Natural killer cell (primary cell): Measurements from ENCODE around the gene SLF1. TPM values are rescaled to one million over a fixed set of nuclear protein-coding genes. Genes with fewer than 3 reads are reported as not detected.
A peak's percentile ranks its signal among the peaks of the same experiment; 100 is the strongest.

Experiments used
- ATAC-seq, 3 donors: fragments of 150-1000 bp in 2 of 3; fragments of 200-7000 bp in 1 of 3; cut with Tn5 transposase; 1 replicate in 1 of 3; 2 replicates in 2 of 3; pipeline ENCODE4 v1.10.0; 2021; ENCODE audit warnings: mild to moderate bottlenecking in 2 of 3, moderate library complexity in 2 of 3
- DNase-seq, 2 donors: peaks; one replicate each; pipeline versions ENCODE4 v3.0.0 to v3.0.0-alpha.2; 2013 to 2021; ENCODE audit warnings: mixed read lengths in 1 of 2
- H3K27ac ChIP-seq: one replicate; pipeline ENCODE4 v1.5.1; 2013; ENCODE audit warnings: mild to moderate bottlenecking, low read length
- H3K27me3 ChIP-seq: one replicate; pipeline ENCODE4 v1.6.1; 2013; ENCODE audit warnings: low read length; ENCODE audit not compliant: control insufficient read depth, insufficient read depth
- H3K36me3 ChIP-seq: one replicate; pipeline ENCODE4 v1.6.1; 2013; ENCODE audit warnings: low read length; ENCODE audit not compliant: control insufficient read depth, insufficient read depth
- H3K4me1 ChIP-seq: one replicate; pipeline ENCODE4 v1.6.1; 2013; ENCODE audit warnings: low read length; ENCODE audit not compliant: control insufficient read depth, insufficient read depth
- H3K4me3 ChIP-seq: one replicate; pipeline ENCODE4 v1.5.1; 2013; ENCODE audit warnings: low read length
- H3K9me3 ChIP-seq: one replicate; pipeline ENCODE4 v1.6.1; 2013; ENCODE audit warnings: low read length; ENCODE audit not compliant: control insufficient read depth, insufficient read depth
- H3K27ac Mint-ChIP-seq, 2 donors: one replicate each; pipeline ENCODE4 v1.8.0; 2022; ENCODE audit warnings: mild to moderate bottlenecking in 2 of 2, mixed read lengths in 2 of 2, moderate library complexity in 1 of 2
- H3K27me3 Mint-ChIP-seq, 2 donors: one replicate each; pipeline ENCODE4 v1.8.0; 2022; ENCODE audit warnings: low read depth in 2 of 2, mixed read lengths in 2 of 2
- H3K36me3 Mint-ChIP-seq: one replicate; pipeline ENCODE4 v1.8.0; 2022; ENCODE audit warnings: mixed read lengths
- H3K4me1 Mint-ChIP-seq, 2 donors: one replicate each; pipeline ENCODE4 v1.8.0; 2022; ENCODE audit warnings: mixed read lengths in 2 of 2
- H3K4me3 Mint-ChIP-seq: one replicate; pipeline ENCODE4 v1.8.0; 2022; ENCODE audit warnings: mild to moderate bottlenecking, moderate library complexity, mixed read lengths
- H3K9me3 Mint-ChIP-seq, 2 donors: one replicate each; pipeline ENCODE4 v1.8.0; 2022; ENCODE audit warnings: mixed read lengths in 2 of 2
- WGBS: methylation state at CpG from one replicate; pipeline ENCODE4 v1.1.7; 2013; ENCODE audit warnings: missing lambda C conversion rate; ENCODE audit not compliant: insufficient coverage; 5-methylcytosine and 5-hydroxymethylcytosine counted together
- intact Hi-C: fragments of 100-400 bp; cut with micrococcal nuclease; formaldehyde crosslinking; loops from one replicate; pipeline ENCODE4 v1.14.2; 2022
- total RNA-seq, 4 donors: library from RNA; stranded (reverse); fragments of 120-200 nt in 1 of 4; gene quantifications; one replicate each; pipeline versions ENCODE4 v1.2.3 to v1.2.4, GENCODE V29; 2013 to 2022
- TF ChIP-seq, protein P1 (sequence below): fragments of 200-600 bp; IDR thresholded peaks from one replicate; pipeline ENCODE4 v1.8.0; 2022; ENCODE audit warnings: antibody characterized with exemption

The SLF1 gene
- total RNA-seq, 3 donors from 2014 or later (not counting 1 experiment from before 2014, with no cell fraction given): 9.5 to 17.2 (median 11.0) TPM

- TF ChIP-seq, protein P1, sequence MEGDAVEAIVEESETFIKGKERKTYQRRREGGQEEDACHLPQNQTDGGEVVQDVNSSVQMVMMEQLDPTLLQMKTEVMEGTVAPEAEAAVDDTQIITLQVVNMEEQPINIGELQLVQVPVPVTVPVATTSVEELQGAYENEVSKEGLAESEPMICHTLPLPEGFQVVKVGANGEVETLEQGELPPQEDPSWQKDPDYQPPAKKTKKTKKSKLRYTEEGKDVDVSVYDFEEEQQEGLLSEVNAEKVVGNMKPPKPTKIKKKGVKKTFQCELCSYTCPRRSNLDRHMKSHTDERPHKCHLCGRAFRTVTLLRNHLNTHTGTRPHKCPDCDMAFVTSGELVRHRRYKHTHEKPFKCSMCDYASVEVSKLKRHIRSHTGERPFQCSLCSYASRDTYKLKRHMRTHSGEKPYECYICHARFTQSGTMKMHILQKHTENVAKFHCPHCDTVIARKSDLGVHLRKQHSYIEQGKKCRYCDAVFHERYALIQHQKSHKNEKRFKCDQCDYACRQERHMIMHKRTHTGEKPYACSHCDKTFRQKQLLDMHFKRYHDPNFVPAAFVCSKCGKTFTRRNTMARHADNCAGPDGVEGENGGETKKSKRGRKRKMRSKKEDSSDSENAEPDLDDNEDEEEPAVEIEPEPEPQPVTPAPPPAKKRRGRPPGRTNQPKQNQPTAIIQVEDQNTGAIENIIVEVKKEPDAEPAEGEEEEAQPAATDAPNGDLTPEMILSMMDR: no peak
- no peak overlapping the region for H3K27ac Mint-ChIP-seq
- H3K4me1 ChIP-seq: no peaks in the 10 kb centered on the region
- H3K4me3 Mint-ChIP-seq: no peak overlapping the region
- no peak overlapping the region for H3K4me3 ChIP-seq
- ATAC-seq (no peak), DNase-seq (no peak)
- no peaks in the 10 kb centered on the region for H3K36me3 Mint-ChIP-seq
- H3K27me3 Mint-ChIP-seq: no peaks in the 10 kb centered on the region
- 91% methylated on average over 1 of the region's 2 CpGs for whole genome bisulfite sequencing
- no peak overlapping the region for H3K27ac ChIP-seq
- no peaks in the 10 kb centered on the region for H3K9me3 Mint-ChIP-seq
- intact Hi-C loops: no loop called here
- H3K9me3 ChIP-seq: no peaks in the 10 kb centered on the region
- H3K27me3 ChIP-seq: no peaks in the 10 kb centered on the region
- peaks cover 15% of the 10 kb centered on the region for H3K36me3 ChIP-seq
- peaks cover 6 to 7% of the 10 kb centered on the region in 2 donors for H3K4me1 Mint-ChIP-seq
Measured at GRCh38 chr5:94694671-94695070, 76.2 kb downstream of the SLF1 start.

DNA sequence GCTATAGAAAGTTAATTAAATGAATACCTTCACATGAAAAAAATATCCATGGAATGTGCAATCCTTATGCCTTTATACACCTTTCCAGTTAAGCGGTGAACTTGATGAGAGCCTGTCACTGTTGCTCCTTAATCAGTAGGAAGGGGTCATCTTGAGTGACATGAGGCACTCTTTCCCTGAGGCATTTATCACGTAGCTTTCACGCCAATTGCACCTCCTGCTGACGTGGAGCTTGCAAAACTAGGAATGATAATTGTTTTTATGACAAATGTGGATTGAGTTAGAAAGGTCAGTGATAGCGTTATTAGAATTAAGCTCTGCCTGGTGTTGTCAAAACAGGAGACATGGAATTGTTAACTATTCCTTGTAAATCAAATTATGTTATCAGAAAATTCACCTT lies 79.7 kb downstream of the SLF1 start:
- Mint-ChIP-seq H3K27ac (no peak overlapping the region), H3K4me3 (no peak overlapping the region), H3K9me3 (no peaks in the 10 kb centered on the region), H3K36me3 (no peaks in the 10 kb centered on the region), H3K27me3 (no peaks in the 10 kb centered on the region), H3K4me1 (peaks cover 9 to 19% of the 10 kb centered on the region in 2 donors)
- no peak for DNase-seq
- peaks cover 8% of the 10 kb centered on the region for H3K36me3 ChIP-seq
- WGBS: 96% methylated on average over 5 of the region's 5 CpGs
- H3K27ac ChIP-seq: no peak overlapping the region
- no peaks in the 10 kb centered on the region for H3K9me3 ChIP-seq
- no peaks in the 10 kb centered on the region for H3K4me1 ChIP-seq
- H3K4me3 ChIP-seq: no peak overlapping the region
- TF ChIP-seq, protein P1: no peak
- no peaks in the 10 kb centered on the region for H3K27me3 ChIP-seq
- no peak for ATAC-seq
- intact Hi-C loops: no loop called here

DNA sequence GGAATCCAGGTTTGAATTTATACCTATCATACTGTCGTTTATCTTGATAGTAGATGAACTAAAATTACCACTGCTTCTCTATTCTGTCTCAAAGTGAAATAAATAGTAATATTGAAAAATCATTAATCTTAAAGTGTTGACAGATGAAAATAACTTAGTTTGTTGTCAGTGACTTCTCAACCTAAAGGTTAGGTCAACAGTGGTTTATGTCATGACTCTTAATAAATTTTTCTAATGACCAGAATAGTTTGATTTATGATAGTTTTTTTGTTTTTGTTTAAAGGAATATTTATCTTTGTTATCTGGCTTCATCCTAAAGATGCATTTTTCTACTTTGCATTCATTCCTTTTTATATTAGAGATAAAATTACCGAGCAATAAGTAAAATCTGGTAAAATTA lies 81.1 kb downstream of the SLF1 start:
- TF ChIP-seq, protein P1: no peak

GRCh38 chr5:94700592-94700991 lies 82.1 kb downstream of the SLF1 start:
- TF ChIP-seq, protein P1: no peak
- peak overlapping the region; percentile 71 to 72 for H3K27ac Mint-ChIP-seq
- Histone ChIP-seq H3K9me3 (no peaks in the 10 kb centered on the region), H3K27ac (no peak overlapping the region), H3K4me1 (no peaks in the 10 kb centered on the region), H3K36me3 (peaks cover 4% of the 10 kb centered on the region), H3K4me3 (no peak overlapping the region), H3K27me3 (no peaks in the 10 kb centered on the region)
- peak in 1 of 2 donors; percentile 20 for DNase-seq
- no peaks in the 10 kb centered on the region for H3K9me3 Mint-ChIP-seq
- peaks cover 6 to 16% of the 10 kb centered on the region in 2 donors for H3K4me1 Mint-ChIP-seq
- no peaks in the 10 kb centered on the region for H3K27me3 Mint-ChIP-seq
- H3K4me3 Mint-ChIP-seq: no peak overlapping the region
- intact Hi-C loops: no loop called here
- no CpG with 5 or more reads among the region's 1 CpG for WGBS
- no peaks in the 10 kb centered on the region for H3K36me3 Mint-ChIP-seq
- ATAC-seq: peak; percentile 78 to 90 (median 83)

More for the DNA sequence above, 81.1 kb downstream of the SLF1 start:
- H3K4me1 Mint-ChIP-seq: peaks cover 6 to 16% of the 10 kb centered on the region in 2 donors
- WGBS: 100% methylated on average over 1 of the region's 2 CpGs
- no peak overlapping the region for H3K4me3 Mint-ChIP-seq
- peaks cover 8% of the 10 kb centered on the region for H3K36me3 ChIP-seq
- no peaks in the 10 kb centered on the region for H3K27me3 Mint-ChIP-seq
- intact Hi-C loops: no loop called here
- no peak for ATAC-seq
- H3K27me3 ChIP-seq: no peaks in the 10 kb centered on the region
- no peak overlapping the region for H3K4me3 ChIP-seq
- H3K27ac ChIP-seq: no peak overlapping the region
- no peaks in the 10 kb centered on the region for H3K4me1 ChIP-seq
- H3K9me3 Mint-ChIP-seq: no peaks in the 10 kb centered on the region
- DNase-seq: no peak
- H3K27ac Mint-ChIP-seq: peak overlapping the region in 1 of 2 donors; percentile 71
- H3K9me3 ChIP-seq: no peaks in the 10 kb centered on the region
- H3K36me3 Mint-ChIP-seq: no peaks in the 10 kb centered on the region
